Ovary (tissue), 9 donors: ENCODE measurements around the gene RNF144B. TPM values are rescaled to one million over a fixed set of nuclear protein-coding genes. Genes with fewer than 3 reads are reported as not detected.

ENCODE experiments used
- DNase-seq, 5 donors: peaks; one replicate each; pipeline ENCODE4 v3.0.0-alpha.2; 2019 to 2020
- H3K27ac ChIP-seq, 2 donors: fragments of 200-600 bp; one replicate each; pipeline versions ENCODE4 v1.5.1 to v1.8.0; 2019 to 2022
- H3K27me3 ChIP-seq: fragments of 200-600 bp; one replicate; pipeline ENCODE4 v1.8.0; 2022
- H3K36me3 ChIP-seq: fragments of 200-600 bp; sonication (generic); one replicate; pipeline ENCODE4 v1.5.1; 2019
- H3K4me1 ChIP-seq: one replicate; pipeline ENCODE4 v1.8.1; 2013; ENCODE audit warnings: mild to moderate bottlenecking, moderate library complexity; ENCODE audit not compliant: insufficient read depth
- H3K4me3 ChIP-seq: fragments of 200-600 bp; sonication (generic); one replicate; pipeline ENCODE4 v1.5.1; 2017
- H3K9me3 ChIP-seq, 2 donors: fragments of 200-600 bp in 1 of 2; sonication (generic) in 1 of 2; one replicate each; pipeline versions ENCODE4 v1.5.1 to v1.8.1; 2013 to 2019; ENCODE audit warnings: mild to moderate bottlenecking in 1 of 2, moderate library complexity in 1 of 2
- EP300 ChIP-seq: sonication (generic); formaldehyde crosslinking; IDR thresholded peaks from one replicate; pipeline ENCODE4 v1.6.1; 2017; ENCODE audit warnings: antibody characterized with exemption
- POLR2A ChIP-seq: fragments of 450-650 bp; IDR thresholded peaks from one replicate; pipeline ENCODE4 v1.6.1; 2017; ENCODE audit warnings: antibody characterized with exemption, mild to moderate bottlenecking, moderate library complexity
- WGBS, 3 donors: extraction: QIAGEN DNeasy Blood & Tissue Kit in 1 of 3; methylation state at CpG; one replicate each; pipeline versions ENCODE4 v1.1.5 to v1.1.7; 2013 to 2017; 5-methylcytosine and 5-hydroxymethylcytosine counted together
- intact Hi-C, 4 donors: fragments of 100-400 bp; cut with DNase I; formaldehyde crosslinking; loops; one replicate each; pipeline versions ENCODE4 v1.11.0 to v1.15.1; 2022 to 2023
- polyA plus RNA-seq, 2 donors: library from polyadenylated mRNA; stranded (reverse); fragments of 200-250 nt in 1 of 2; fragments of 350-450 nt in 1 of 2; fragmentation: Illumina TruSeq in 1 of 2; extraction: RNeasy Lipid Tissue Mini Kit (QIAGEN cat#74804) in 1 of 2; gene quantifications; one replicate each; pipeline ENCODE4 v1.2.3, GENCODE V29; 2013 to 2014
- total RNA-seq, 7 donors: library from RNA; depleted of rRNA in 2 of 7; stranded (reverse); fragments of >200 nt in 2 of 7; fragmentation: NEBNext Ultra II Directional in 3 of 7; extraction: Animal tissue kit (Norgen Biotek cat#: 25700) in 3 of 7; gene quantifications; one replicate each; pipeline versions ENCODE4 v1.1.0 to v1.2.4, GENCODE V29; 2016 to 2023
- TF ChIP-seq, protein P1 (sequence below), 3 donors: fragments of 450-650 bp in 2 of 3; fragments of 200-600 bp in 1 of 3; IDR thresholded peaks; one replicate each; pipeline versions ENCODE4 v1.5.1 to v1.8.0; 2016 to 2022; ENCODE audit warnings: antibody characterized with exemption in 3 of 3, mild to moderate bottlenecking in 1 of 3
- donor health status: DM: no; HTN: no; CAD: no; lungs with moderate emphysema.
- donor health status: DM: no; HTN: no; CAD: no.
- donor health status: Bipolar disorder and iron deficiency.
- donor health status: DM: yes; HTN: yes; CAD: no.
- donor health status: DM: no; HTN: no; CAD: no.
- donor health status: DM: yes; HTN: yes; CAD: no.

The RNF144B gene
- total and polyA plus RNA-seq, 9 donors = 2.5 to 18.7 (median 4.0) TPM

DNA sequence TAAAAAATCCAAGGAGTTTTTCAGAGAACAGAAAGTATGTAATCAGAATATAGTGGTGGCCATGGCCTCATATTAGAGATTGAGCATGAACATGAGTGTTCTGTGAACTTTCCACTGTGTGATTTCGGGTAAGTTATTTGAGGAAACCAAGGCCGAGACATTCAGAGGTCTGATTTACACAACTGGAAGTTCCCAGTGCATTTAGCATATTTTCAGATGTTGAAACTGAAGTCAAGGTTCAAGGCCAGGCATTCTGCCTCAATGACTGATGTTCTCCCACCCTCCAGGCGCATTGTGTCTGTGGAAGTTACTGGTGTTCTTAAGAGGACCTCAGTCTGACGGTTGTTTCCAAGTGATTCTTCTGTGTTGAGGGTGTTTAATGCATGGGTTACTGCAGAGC is 26.2 kb downstream of the RNF144B start:
- Histone ChIP-seq H3K4me1 (no peaks in the 10 kb centered on the region), H3K27ac (no peak overlapping the region), H3K27me3 (no peaks in the 10 kb centered on the region), H3K4me3 (no peak overlapping the region), H3K9me3 (no peaks in the 10 kb centered on the region), H3K36me3 (no peaks in the 10 kb centered on the region)
- TF ChIP-seq, protein P1, sequence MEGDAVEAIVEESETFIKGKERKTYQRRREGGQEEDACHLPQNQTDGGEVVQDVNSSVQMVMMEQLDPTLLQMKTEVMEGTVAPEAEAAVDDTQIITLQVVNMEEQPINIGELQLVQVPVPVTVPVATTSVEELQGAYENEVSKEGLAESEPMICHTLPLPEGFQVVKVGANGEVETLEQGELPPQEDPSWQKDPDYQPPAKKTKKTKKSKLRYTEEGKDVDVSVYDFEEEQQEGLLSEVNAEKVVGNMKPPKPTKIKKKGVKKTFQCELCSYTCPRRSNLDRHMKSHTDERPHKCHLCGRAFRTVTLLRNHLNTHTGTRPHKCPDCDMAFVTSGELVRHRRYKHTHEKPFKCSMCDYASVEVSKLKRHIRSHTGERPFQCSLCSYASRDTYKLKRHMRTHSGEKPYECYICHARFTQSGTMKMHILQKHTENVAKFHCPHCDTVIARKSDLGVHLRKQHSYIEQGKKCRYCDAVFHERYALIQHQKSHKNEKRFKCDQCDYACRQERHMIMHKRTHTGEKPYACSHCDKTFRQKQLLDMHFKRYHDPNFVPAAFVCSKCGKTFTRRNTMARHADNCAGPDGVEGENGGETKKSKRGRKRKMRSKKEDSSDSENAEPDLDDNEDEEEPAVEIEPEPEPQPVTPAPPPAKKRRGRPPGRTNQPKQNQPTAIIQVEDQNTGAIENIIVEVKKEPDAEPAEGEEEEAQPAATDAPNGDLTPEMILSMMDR (IDR thresholded peaks at IDR 0.05) = no peak
- TF ChIP-seq EP300 (no peak), POLR2A (no peak)
- DNase-seq = no peak
- intact Hi-C loops = no loop called here
- WGBS, 3 donors = 64 to 77% (median 72%) methylated on average over 4 of the region's 4 CpGs

- no peaks in the 10 kb centered on the region for H3K27me3 ChIP-seq
- TF ChIP-seq EP300 = no peak
- TF ChIP-seq POLR2A = no peak
- TF ChIP-seq, protein P1 (IDR thresholded peaks at IDR 0.05) = no peak
- intact Hi-C loops = no loop called here
- 86 to 100% (median 88%) methylated on average over 1 of the region's 1 CpG for WGBS, 3 donors
- no peaks in the 10 kb centered on the region for H3K36me3 ChIP-seq
- no peak overlapping the region for H3K27ac ChIP-seq
- H3K4me3 ChIP-seq = no peak overlapping the region
- no peaks in the 10 kb centered on the region for H3K9me3 ChIP-seq
- no peaks in the 10 kb centered on the region for H3K4me1 ChIP-seq
- no peak for DNase-seq
Observed at GRCh38 chr6:18414116-18414515, 27.0 kb downstream of the RNF144B start.

GRCh38 chr6:18415207-18415606 is 28.1 kb downstream of the RNF144B start:
- DNase-seq = no peak
- Histone ChIP-seq H3K4me1 (no peaks in the 10 kb centered on the region), H3K27me3 (no peaks in the 10 kb centered on the region), H3K36me3 (no peaks in the 10 kb centered on the region), H3K4me3 (no peak overlapping the region), H3K9me3 (no peaks in the 10 kb centered on the region), H3K27ac (no peak overlapping the region)
- 87 to 92% (median 89%) methylated on average over 11 of the region's 11 CpGs for WGBS, 3 donors
- TF ChIP-seq, protein P1 (IDR thresholded peaks at IDR 0.05) = no peak
- TF ChIP-seq EP300 = no peak
- TF ChIP-seq POLR2A = no peak
- intact Hi-C loops = no loop called here

- no peak for DNase-seq
- 54 to 68% (median 64%) methylated on average over 4 of the region's 4 CpGs for WGBS, 3 donors
- intact Hi-C loops = no loop called here
- Histone ChIP-seq H3K36me3 (no peaks in the 10 kb centered on the region), H3K27ac (no peak overlapping the region), H3K4me3 (no peak overlapping the region), H3K4me1 (no peaks in the 10 kb centered on the region), H3K27me3 (no peaks in the 10 kb centered on the region), H3K9me3 (no peaks in the 10 kb centered on the region)
- no peak for TF ChIP-seq EP300
- TF ChIP-seq POLR2A = no peak
- TF ChIP-seq, protein P1 (IDR thresholded peaks at IDR 0.05) = no peak
Observed at GRCh38 chr6:18415671-18416340, 28.7 kb downstream of the RNF144B start.
